GM21360 (cell line): ENCODE results near the gene AFG3L2.

ENCODE experiments used
- ATAC-seq: cut with Tn5 transposase; IDR thresholded peaks from one replicate; pipeline ENCODE4 v1.9.1; 2021; ENCODE audit warnings: mild to moderate bottlenecking, moderate library complexity; ENCODE audit not compliant: unreplicated experiment

The AFG3L2 gene

DNA sequence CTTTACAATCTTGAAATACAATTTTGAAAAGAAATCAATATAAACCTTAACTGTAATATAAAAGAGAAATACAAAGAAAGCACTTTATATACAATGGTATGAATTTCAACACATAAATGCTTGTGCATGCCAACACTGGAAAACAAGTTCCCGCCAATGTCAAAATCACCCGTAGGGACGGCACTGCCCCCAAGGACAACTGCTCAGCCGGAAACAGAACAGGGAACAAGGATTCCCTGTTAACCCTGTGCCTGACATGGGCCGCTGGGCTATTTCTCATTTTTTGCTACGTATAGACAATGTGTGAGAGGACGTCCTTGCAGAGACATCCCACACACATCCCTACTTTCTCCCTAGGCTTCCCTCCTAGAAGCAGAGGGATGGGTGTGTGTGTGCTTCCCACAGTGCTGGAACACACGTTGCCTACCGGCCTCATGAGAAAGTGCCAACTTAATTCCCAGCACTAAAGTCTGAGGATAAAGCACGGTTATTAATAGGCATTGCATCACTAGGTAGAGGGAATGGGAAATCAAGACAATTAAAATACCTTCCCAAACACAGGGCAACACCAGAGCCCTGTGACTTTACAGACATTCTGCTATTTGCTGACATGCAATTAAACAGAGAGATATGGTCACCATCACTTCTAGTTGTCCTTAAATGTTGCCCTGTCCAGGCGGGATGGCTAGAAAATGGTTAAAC lies 14.4 kb downstream of the AFG3L2 start:
- ATAC-seq = no peak

- ATAC-seq = no peak
Measured at GRCh38 chr18:12361770-12362378, 15.2 kb downstream of the AFG3L2 start.

DNA sequence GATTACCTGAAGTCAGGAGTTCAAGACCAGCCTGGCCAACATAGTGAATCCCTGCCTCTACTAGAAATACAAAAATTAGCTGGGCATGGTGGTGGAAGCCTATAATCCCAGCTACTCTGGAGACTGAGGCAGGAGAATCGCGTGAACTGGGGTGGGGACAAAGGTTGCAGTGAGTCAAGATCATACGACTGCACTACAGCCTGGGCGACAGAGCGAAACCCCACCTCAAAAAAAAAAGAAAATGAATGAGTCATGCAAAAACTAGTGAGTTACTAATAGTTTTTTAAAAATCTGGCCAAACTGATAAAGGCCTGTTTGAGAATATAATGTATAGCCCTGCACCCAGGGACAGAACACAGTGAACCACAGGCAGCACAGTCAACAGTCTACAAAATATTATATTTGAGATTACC lies 17.5 kb downstream of the AFG3L2 start:
- no peak for ATAC-seq

GRCh38 chr18:12352188-12352587 lies 24.8 kb downstream of the AFG3L2 start:
- ATAC-seq = no peak

DNA sequence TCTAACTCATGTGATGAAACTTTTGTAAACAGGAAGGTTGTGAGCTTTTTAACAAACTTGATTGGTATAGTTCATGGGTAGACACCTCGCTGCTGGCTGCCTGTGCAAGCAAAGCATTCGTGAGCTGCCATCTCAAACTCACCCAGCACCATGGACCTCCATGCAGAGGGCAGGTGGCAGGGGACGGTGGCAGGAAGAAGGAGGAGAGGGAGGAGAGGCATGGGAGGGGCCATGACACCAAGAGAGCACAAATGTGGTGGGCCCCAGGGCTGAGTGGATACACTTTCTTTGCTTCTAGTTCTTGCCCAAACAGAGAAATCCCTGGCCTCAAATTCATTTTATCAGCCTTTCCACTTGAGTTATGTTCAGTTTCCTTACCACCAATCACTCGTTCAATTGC lies 29.1 kb downstream of the AFG3L2 start:
- ATAC-seq = no peak

- no peak for ATAC-seq
Measured at GRCh38 chr18:12346240-12346565, 30.8 kb downstream of the AFG3L2 start.

GRCh38 chr18:12345491-12346239 lies 31.4 kb downstream of the AFG3L2 start:
- ATAC-seq = no peak

GRCh38 chr18:12342661-12343060 lies 34.4 kb downstream of the AFG3L2 start:
- ATAC-seq = no peak

DNA sequence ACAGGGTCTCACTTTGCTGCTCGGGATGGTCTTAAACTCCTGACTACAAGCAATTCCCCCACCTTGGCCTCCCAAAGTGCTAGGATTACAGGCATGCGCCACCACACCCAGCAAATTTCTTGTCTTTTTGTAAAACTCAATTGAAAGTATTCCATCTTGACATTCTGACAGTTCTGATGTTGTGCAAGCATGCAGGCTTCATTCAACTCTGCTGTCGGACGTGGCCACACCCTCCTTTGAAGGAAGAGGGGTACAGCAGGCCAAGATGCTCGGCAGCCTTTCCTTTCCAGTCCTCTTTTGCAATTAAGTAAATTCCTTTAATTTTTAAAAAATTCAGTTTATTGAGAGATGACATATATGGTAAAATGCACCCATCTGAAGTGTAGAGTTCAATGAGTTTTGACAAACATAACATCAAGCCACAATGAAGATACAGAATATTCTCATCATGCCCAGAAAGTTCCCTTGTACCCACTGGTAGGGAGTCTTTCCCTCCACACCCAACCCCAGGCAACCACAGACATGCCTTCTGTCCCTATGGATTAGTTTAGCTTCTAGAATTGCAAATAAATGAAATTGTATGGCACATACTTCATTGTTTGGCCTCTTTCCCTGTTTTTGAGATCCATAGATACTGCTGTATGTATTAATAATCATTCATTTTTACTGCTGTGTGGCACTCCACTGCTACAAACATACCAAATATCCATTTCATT lies 35.9 kb downstream of the AFG3L2 start:
- ATAC-seq = no peak

DNA sequence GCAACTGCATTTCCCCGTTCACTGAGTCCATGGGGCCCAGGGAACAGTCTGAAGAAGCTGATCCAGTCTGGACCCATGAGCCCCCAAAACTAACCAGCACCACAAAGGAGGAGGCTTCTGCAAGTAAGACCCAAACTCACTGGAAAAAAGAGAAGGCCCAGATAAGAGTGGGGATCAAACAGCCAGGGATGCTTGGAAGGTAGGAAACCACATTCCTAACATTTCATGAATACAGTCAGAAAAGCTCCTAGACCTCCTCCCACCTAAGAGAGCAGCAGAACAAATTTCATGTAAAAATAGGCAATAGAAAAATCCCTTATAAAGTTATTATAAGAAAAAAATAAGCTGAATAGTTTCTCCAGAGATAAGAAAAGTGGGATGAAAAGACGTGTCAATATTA lies 38.6 kb downstream of the AFG3L2 start:
- no peak for ATAC-seq

- no peak for ATAC-seq
Measured at GRCh38 chr18:12336887-12337286, 40.1 kb downstream of the AFG3L2 start.

DNA sequence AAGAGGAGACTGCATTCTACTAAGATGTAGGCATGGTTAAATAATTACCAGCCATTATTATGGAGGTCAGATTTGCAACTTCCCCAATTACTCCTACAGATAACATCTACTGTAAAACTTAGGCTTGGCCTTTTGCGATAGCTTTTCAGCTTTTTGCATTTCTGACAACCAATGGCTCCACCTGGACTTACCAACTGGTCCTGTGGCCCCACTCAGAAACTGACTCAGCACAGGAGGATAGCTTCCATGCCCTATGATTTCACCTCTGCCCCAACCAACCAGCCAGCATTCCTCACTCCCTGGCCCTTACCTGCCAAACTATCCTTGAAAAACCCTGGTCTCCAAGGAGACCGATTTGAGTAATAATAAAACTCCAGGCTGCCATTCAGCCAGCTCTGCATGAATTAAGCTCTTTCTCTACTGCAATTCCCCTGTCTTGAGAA lies 40.8 kb downstream of the AFG3L2 start:
- ATAC-seq = no peak

DNA sequence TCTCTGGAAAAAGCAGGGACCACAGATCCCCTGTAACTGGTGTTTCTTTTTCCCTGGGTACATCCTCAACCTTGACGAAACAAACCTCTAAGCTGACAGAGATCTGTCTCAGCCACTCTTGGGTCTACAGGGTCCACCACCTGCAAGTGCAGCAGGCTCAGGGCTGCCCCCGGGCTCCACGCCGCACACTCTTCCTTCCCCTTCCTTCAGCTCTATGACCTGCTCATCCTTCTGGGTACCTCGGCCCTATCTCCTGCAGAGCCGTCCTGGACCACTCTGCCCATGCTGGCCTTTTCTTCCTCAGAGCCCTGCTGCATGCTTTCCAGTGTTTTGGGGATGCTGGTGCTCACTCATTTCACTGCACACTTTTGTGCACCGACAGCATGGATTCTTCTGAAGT lies 41.5 kb downstream of the AFG3L2 start:
- ATAC-seq = no peak

- no peak for ATAC-seq
Measured at GRCh38 chr18:12334863-12335262, 42.2 kb downstream of the AFG3L2 start.

- ATAC-seq = no peak
Measured at GRCh38 chr18:12334366-12334808, 42.6 kb downstream of the AFG3L2 start.

DNA sequence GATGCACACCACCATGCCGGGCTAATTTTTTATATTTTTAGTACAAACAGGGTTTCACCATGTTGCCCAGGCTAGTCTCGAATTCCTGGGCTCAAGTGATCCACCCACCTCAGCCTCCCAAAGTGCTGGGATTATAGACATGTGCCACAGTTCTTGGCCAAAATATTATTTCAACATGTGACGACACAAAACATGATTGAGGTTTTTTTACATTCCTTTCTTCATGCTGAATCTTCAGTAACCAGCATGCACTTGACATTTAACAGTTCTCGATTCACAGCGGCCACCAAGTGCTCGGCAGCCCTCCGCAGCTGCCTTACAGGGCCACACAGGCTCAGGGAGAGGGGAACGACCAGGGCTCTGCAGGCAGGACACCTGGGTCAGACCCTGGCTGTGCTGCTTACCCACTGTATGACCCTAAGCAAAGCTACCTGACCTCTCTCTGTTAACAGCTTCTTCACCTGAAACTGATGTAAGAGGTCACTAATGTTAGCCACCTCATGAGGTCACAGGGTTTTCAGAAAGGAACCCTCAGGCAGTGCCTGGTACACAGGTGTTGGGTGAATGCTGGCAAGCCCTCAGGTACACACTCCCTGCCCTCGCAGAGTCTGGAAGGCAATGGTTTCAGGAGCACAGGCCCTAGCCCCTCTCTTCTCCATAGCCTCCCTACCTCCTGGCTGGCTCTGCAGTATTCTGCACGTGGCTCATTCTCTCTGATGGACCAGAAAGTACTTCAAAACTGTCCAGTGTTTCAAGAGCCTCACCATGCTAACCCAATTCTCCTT lies 43.3 kb downstream of the AFG3L2 start:
- no peak for ATAC-seq

DNA sequence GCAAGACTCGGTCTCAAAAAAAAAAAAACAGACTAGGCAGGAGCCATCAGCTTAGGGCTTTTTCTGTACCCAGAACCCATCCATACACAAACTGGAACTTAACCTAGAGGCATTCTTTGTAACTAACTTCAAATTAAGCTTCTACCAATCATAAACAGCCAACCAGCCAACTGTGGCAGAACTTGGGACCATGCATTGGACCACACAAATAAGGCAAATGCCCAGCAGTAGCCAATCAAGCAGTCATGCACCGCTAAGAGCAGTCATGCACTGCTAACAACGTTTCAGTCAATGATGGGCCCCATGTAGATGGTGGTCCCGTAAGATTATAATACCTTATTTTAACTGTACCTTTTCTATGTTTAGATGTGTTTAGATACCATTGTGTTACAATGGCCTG lies 46.3 kb downstream of the AFG3L2 start:
- ATAC-seq = no peak

DNA sequence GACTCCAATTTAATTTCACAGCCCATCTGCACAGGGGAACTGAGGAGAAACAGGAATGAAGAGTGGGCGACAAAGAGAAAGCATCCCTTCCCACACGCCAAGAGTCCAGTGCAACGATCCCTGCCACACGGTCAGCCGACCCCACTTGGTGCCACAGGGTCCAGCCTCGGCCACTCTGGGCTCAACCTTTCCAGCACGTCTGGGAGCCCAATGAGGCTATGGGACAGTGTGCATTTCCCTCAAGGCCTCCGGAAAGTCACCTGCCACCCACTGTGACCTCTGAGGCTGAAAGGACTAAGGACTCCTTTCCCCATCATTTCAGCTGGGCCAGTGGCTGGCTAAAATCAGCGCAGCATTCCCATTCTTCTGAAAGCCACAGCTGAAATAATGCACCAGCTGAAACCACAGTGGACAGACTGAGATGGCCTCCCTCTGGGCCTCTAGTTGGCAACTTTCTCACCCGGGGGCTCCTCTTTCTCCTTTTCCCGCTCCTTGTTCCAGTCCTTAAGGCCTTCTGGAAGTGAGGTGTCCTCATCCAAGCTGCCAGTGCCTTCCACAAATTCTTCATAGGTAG lies 47.8 kb downstream of the AFG3L2 start:
- no peak for ATAC-seq

GRCh38 chr18:12328179-12328823 lies 48.7 kb downstream of the AFG3L2 start:
- ATAC-seq = no peak
